KMS-11 (cell line): ENCODE results near the gene SLC25A30.

ENCODE experiments used
- H2AFZ ChIP-seq: fragments of 200-600 bp; sonication (generic); 2 replicates; pipeline ENCODE4 v1.6.1; 2016; ENCODE audit warnings: antibody characterized with exemption, mixed run types, low read depth
- H3K27ac ChIP-seq: fragments of 200-600 bp; sonication (generic); 2 replicates; pipeline ENCODE4 v1.6.1; 2016; ENCODE audit warnings: mild to moderate bottlenecking, mixed run types
- H3K27me3 ChIP-seq: fragments of 200-600 bp; sonication (generic); 2 replicates; pipeline ENCODE4 v1.6.1; 2017; ENCODE audit warnings: mild to moderate bottlenecking, low read depth, mixed run types, moderate library complexity; ENCODE audit not compliant: insufficient read depth
- H3K36me3 ChIP-seq: fragments of 200-600 bp; sonication (generic); 2 replicates; pipeline ENCODE4 v1.6.1; 2017; ENCODE audit warnings: mild to moderate bottlenecking, mixed run types; ENCODE audit not compliant: insufficient read depth
- H3K4me1 ChIP-seq: fragments of 200-600 bp; sonication (generic); 2 replicates; pipeline ENCODE4 v1.6.1; 2016; ENCODE audit warnings: mild to moderate bottlenecking, low read depth, mixed run types; ENCODE audit not compliant: poor library complexity, severe bottlenecking
- H3K4me2 ChIP-seq: fragments of 200-600 bp; sonication (generic); 2 replicates; pipeline ENCODE4 v1.7.0; 2016; ENCODE audit warnings: mild to moderate bottlenecking, mixed run types
- H3K4me3 ChIP-seq: fragments of 200-600 bp; sonication (generic); IDR thresholded peaks from 2 replicates; pipeline ENCODE4 v1.6.1; 2017; ENCODE audit warnings: low read depth, low read length, mixed read lengths; ENCODE audit not compliant: insufficient read depth
- H3K79me2 ChIP-seq: fragments of 200-600 bp; sonication (generic); 2 replicates; pipeline ENCODE4 v1.6.1; 2016; ENCODE audit warnings: low read depth, mixed run types; ENCODE audit not compliant: insufficient read depth
- H3K9ac ChIP-seq: fragments of 200-600 bp; sonication (generic); 2 replicates; pipeline ENCODE4 v1.6.1; 2016; ENCODE audit warnings: mild to moderate bottlenecking, mixed run types
- H4K20me1 ChIP-seq: fragments of 200-600 bp; sonication (generic); 2 replicates; pipeline ENCODE4 v1.6.1; 2016; ENCODE audit warnings: mild to moderate bottlenecking, mixed run types; ENCODE audit not compliant: insufficient read depth
- TF ChIP-seq, protein P1 (sequence below): fragments of 200-600 bp; sonication (generic); conservative IDR thresholded peaks from 2 replicates; pipeline ENCODE4 v1.6.1; 2017; ENCODE audit warnings: low read depth, mild to moderate bottlenecking, antibody characterized with exemption, low read length, moderate library complexity, mixed read lengths

Gene SLC25A30

DNA sequence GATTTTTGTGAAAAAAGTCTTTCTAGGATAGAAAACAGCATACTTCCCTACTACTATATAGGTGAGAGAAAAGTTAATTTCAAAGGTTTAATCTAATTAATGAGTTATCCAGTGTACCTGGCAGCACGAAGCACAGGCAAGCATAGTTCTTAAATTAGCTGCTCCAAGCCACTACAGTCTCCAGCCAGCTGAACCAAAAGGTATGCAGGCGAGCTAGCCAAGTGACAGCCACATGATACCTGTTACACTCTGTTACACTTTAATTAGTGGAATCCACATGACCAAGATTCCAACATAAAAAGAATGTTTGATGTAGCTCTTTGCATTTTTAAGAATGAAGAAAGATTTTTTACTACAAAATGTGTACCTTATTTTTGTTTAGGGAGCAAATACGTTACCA, 15.5 kb downstream of the SLC25A30 start:
- Histone ChIP-seq H4K20me1 (no peaks in the 10 kb centered on the region), H3K4me2 (no peak overlapping the region), H3K36me3 (no peaks in the 10 kb centered on the region), H3K79me2 (no peaks in the 10 kb centered on the region), H3K4me1 (no peaks in the 10 kb centered on the region), H3K27ac (no peak overlapping the region), H2AFZ (no peak overlapping the region), H3K4me3 (no peak overlapping the region), H3K9ac (no peak overlapping the region), H3K27me3 (no peaks in the 10 kb centered on the region)
- TF ChIP-seq, protein P1, sequence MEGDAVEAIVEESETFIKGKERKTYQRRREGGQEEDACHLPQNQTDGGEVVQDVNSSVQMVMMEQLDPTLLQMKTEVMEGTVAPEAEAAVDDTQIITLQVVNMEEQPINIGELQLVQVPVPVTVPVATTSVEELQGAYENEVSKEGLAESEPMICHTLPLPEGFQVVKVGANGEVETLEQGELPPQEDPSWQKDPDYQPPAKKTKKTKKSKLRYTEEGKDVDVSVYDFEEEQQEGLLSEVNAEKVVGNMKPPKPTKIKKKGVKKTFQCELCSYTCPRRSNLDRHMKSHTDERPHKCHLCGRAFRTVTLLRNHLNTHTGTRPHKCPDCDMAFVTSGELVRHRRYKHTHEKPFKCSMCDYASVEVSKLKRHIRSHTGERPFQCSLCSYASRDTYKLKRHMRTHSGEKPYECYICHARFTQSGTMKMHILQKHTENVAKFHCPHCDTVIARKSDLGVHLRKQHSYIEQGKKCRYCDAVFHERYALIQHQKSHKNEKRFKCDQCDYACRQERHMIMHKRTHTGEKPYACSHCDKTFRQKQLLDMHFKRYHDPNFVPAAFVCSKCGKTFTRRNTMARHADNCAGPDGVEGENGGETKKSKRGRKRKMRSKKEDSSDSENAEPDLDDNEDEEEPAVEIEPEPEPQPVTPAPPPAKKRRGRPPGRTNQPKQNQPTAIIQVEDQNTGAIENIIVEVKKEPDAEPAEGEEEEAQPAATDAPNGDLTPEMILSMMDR, result no peak

DNA sequence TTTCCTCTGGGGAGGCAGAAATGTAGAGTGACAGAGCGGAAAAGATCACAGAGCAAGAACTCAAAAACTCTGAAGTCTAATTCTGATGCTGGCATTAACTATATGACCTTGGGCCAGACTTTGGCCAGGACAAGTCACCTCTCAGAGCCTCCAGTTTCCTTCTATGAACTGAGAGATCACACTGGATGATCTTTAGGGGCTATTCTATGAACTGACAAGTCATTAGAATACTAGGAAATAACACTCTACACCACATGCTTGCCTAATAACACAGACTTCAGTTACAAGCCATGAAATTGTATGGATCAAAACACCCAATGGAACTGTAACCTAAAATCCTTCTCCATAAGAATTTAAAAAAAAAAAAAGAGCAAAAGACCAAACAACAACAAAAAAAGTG, 16.9 kb downstream of the SLC25A30 start:
- no peak overlapping the region for H2AFZ ChIP-seq
- no peak overlapping the region for H3K4me3 ChIP-seq
- H3K27ac ChIP-seq, result no peak overlapping the region
- H3K79me2 ChIP-seq, result no peaks in the 10 kb centered on the region
- H3K36me3 ChIP-seq, result no peaks in the 10 kb centered on the region
- H3K9ac ChIP-seq, result no peak overlapping the region
- H3K4me2 ChIP-seq, result no peak overlapping the region
- no peaks in the 10 kb centered on the region for H4K20me1 ChIP-seq
- TF ChIP-seq, protein P1, result no peak
- H3K27me3 ChIP-seq, result no peaks in the 10 kb centered on the region
- H3K4me1 ChIP-seq, result peaks cover 8% of the 10 kb centered on the region

DNA sequence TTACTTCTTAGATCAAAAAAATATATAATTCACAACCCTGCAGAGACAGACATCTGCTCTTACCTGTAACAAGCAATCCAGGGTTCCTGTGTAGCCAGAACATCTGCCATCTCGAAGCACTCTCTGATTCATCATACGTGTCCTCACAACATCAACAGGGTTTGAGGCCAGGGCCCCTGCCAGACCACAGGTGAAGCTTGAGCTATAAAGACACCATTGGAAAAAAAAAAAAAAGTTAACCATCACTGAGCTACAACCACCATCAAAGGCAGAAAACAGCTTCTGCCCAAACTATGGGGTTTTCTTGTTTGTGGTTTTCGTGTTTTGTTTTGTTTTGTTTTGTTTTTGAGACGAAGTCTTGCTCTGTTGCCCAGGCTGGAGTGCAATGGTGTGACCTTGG, 19.3 kb downstream of the SLC25A30 start:
- TF ChIP-seq, protein P1, result no peak
- Histone ChIP-seq H3K27ac (no peak overlapping the region), H3K9ac (no peak overlapping the region), H3K4me2 (no peak overlapping the region), H2AFZ (no peak overlapping the region), H3K79me2 (no peaks in the 10 kb centered on the region), H4K20me1 (no peaks in the 10 kb centered on the region), H3K4me3 (no peak overlapping the region), H3K27me3 (no peaks in the 10 kb centered on the region), H3K36me3 (no peaks in the 10 kb centered on the region), H3K4me1 (peaks cover 21% of the 10 kb centered on the region)

GRCh38 chr13:45396533-45397095, 21.6 kb downstream of the SLC25A30 start:
- Histone ChIP-seq H3K27me3 (no peaks in the 10 kb centered on the region), H3K36me3 (no peaks in the 10 kb centered on the region), H2AFZ (no peak overlapping the region), H3K79me2 (no peaks in the 10 kb centered on the region), H3K4me3 (no peak overlapping the region), H4K20me1 (no peaks in the 10 kb centered on the region), H3K4me2 (no peak overlapping the region), H3K9ac (no peak overlapping the region), H3K4me1 (peaks cover 23% of the 10 kb centered on the region), H3K27ac (no peak overlapping the region)
- TF ChIP-seq, protein P1, result no peak
